ENCODE measurements around the gene GYPC. TPM values are rescaled to one million over a fixed set of nuclear protein-coding genes. Genes with fewer than 3 reads are reported as not detected.
"Not testable (repeated sequence)": the region's sequence is repeated elsewhere in the genome, so short reads cannot be mapped to it uniquely, and the experiment has no call there.

Gene GYPC
- total RNA-seq, 6 experiments from 2014 or later = 2.9 to 17.2 (median 8.1) TPM

DNA sequence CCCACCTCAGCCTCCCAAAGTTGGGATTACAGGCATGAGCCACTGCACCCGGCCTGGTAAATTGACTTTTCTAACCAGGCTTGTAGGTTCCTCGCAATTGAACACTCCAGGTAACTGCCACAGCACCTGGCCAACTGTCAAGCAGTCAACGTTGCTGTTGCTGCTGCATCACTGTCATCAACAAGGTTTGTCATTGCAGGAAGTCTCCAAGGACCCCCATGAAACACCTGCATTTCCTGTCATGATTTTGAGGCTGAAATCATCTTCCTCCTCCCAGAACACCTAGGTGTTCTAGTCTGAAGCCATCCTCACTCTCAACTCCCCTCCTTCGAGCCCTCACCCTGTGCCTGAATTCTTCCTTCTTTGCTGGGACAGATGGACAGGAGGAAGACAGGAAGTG, 29.7 kb downstream of the GYPC start:
- ATAC-seq (no peak), DNase-seq (no peak)
- no peak for TF ChIP-seq POLR2A (IDR thresholded peaks at IDR 0.05)
- intact Hi-C loops (cut with DNase I) = no loop called here
- Histone ChIP-seq H3K9me3 (no peaks in the 10 kb centered on the region), H3K4me1 (no peaks in the 10 kb centered on the region), H3K36me3 (no peaks in the 10 kb centered on the region), H3K27me3 (no peaks in the 10 kb centered on the region), H3K4me3 (no peak overlapping the region), H3K27ac (no peak overlapping the region)
- WGBS (ENCODE audit: insufficient coverage, low coverage, low lambda C conversion rate, missing lambda C conversion rate) = 38% methylated on average over 4 of the region's 4 CpGs

DNA sequence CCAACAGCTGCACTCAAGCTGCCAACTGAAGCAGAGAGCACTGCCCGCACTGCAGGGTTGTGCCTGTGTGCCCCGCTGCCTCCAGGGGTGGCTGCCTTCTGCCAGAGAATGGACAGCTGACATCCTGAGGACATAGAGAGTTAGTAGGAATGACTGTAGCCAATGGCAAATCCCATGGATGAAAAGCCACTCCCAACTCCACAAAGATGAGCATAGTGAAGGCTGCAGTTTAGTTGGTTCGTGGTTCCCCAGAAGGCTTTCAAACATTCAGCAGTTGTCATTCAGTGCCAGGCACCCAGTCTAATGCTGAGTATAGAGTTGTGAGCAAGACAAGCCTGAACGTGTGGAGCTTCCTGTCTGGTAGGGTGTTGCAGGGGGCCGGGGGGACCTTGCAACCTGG, 30.3 kb downstream of the GYPC start:
- TF ChIP-seq, protein P1, sequence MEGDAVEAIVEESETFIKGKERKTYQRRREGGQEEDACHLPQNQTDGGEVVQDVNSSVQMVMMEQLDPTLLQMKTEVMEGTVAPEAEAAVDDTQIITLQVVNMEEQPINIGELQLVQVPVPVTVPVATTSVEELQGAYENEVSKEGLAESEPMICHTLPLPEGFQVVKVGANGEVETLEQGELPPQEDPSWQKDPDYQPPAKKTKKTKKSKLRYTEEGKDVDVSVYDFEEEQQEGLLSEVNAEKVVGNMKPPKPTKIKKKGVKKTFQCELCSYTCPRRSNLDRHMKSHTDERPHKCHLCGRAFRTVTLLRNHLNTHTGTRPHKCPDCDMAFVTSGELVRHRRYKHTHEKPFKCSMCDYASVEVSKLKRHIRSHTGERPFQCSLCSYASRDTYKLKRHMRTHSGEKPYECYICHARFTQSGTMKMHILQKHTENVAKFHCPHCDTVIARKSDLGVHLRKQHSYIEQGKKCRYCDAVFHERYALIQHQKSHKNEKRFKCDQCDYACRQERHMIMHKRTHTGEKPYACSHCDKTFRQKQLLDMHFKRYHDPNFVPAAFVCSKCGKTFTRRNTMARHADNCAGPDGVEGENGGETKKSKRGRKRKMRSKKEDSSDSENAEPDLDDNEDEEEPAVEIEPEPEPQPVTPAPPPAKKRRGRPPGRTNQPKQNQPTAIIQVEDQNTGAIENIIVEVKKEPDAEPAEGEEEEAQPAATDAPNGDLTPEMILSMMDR (IDR thresholded peaks at IDR 0.05) = no peak
- TF ChIP-seq POLR2A (IDR thresholded peaks at IDR 0.05) = no peak
- no peaks in the 10 kb centered on the region for H3K9me3 ChIP-seq
- H3K4me3 ChIP-seq = no peak overlapping the region
- no peaks in the 10 kb centered on the region for H3K4me1 ChIP-seq
- WGBS (ENCODE audit: insufficient coverage, low coverage, low lambda C conversion rate, missing lambda C conversion rate) = 55% methylated on average over 3 of the region's 5 CpGs
- no peak overlapping the region for H3K27ac ChIP-seq
- DNase-seq (no peak), ATAC-seq (no peak)
- no peaks in the 10 kb centered on the region for H3K36me3 ChIP-seq
- intact Hi-C loops (cut with DNase I) = no loop called here
- no peaks in the 10 kb centered on the region for H3K27me3 ChIP-seq

DNA sequence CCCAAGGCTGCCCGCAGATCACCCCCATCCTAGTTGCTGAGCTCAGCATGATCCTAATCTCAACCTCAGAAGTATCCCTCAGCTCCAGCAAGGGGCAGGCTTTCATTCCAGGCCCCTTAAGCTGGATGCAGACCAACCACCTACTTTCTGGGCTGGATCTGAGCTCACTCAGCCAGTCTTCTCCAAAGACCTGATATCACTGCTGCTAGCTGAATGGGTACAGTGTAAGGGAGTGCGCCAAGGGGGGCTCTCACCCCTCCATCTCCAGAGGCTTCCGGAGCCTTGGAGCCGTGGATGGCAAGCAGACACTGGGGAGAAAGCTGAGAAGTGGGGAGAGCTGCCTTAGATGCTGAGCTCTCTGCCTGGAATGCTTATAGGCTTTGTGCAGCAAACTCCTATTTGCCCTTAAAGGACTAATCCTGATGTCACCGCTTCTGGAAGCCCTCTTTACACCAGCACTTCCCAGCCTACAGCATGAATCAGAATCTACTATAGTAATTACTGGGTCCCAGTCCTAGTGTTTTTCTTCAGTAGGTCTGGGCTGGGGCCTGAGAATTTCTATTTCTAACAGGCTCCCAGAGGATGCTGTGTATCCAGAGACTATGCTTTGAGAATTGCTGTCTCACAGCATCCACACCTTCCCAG, 31.0 kb downstream of the GYPC start:
- H3K27ac ChIP-seq = no peak overlapping the region
- no peaks in the 10 kb centered on the region for H3K4me1 ChIP-seq
- no peaks in the 10 kb centered on the region for H3K9me3 ChIP-seq
- WGBS (ENCODE audit: insufficient coverage, low coverage, low lambda C conversion rate, missing lambda C conversion rate) = 100% methylated on average over 1 of the region's 5 CpGs
- TF ChIP-seq, protein P1 (IDR thresholded peaks at IDR 0.05) = no peak
- TF ChIP-seq POLR2A (IDR thresholded peaks at IDR 0.05) = no peak
- no peak overlapping the region for H3K4me3 ChIP-seq
- intact Hi-C loops (cut with DNase I) = no loop called here
- no peaks in the 10 kb centered on the region for H3K27me3 ChIP-seq
- no peaks in the 10 kb centered on the region for H3K36me3 ChIP-seq
- ATAC-seq (no peak), DNase-seq (no peak)

DNA sequence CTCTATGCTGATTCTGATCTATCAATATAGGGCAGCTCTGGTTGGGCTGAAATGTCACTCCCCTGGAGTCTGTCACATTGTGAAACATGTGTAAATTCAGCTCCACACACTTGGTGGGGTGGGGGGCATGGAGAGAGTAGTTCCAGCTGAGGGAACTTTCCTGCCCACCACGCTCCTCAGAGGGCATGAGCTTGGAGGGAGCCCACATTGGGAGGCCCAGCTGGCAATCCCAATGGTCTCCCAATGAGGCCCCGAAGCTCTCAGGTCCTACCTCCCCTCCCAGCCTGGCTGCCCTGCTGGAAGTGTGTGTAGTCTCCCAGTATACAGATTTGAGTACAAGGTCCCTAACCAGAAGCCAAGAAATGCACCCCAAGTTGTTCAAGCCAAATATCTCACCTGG, 31.5 kb downstream of the GYPC start:
- intact Hi-C loops (cut with DNase I) = no loop called here

DNA sequence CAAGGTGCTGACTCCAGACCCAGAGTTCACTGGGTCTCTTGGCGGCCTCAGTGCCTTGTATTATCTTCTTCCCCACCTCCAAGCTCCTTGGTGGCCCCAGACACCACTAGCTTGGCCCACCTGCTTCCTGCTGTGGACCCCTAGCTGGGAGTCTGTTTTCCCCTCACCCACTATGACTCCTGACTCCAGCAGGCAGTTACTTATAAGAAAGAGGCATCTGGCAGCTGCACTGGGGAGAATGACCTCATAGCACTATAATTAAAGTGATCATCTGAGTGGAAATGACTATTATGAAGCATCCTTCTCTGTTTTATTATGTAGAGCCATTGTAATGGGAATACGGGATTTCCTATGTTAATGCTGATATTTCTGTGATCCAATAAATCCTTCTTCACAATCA, 32.6 kb downstream of the GYPC start:
- H3K27ac ChIP-seq; H3K4me1 ChIP-seq; intact Hi-C loops (cut with DNase I); H3K4me3 ChIP-seq; H3K27me3 ChIP-seq; ATAC-seq; DNase-seq; H3K9me3 ChIP-seq; H3K36me3 ChIP-seq: not testable (repeated sequence)
- 44% methylated on average over 2 of the region's 2 CpGs for WGBS (ENCODE audit: insufficient coverage, low coverage, low lambda C conversion rate, missing lambda C conversion rate)

More for the DNA sequence above, 31.5 kb downstream of the GYPC start:
- WGBS (ENCODE audit: insufficient coverage, low coverage, low lambda C conversion rate, missing lambda C conversion rate) = no CpG with 5 or more reads among the region's 2 CpGs
- H3K9me3 ChIP-seq = no peaks in the 10 kb centered on the region
- H3K4me1 ChIP-seq = no peaks in the 10 kb centered on the region
- H3K27ac ChIP-seq = no peak overlapping the region
- no peaks in the 10 kb centered on the region for H3K36me3 ChIP-seq
- no peak for DNase-seq
- H3K27me3 ChIP-seq = no peaks in the 10 kb centered on the region
- TF ChIP-seq, protein P1 (IDR thresholded peaks at IDR 0.05) = no peak
- no peak for TF ChIP-seq POLR2A (IDR thresholded peaks at IDR 0.05)
- ATAC-seq = no peak
- no peak overlapping the region for H3K4me3 ChIP-seq

DNA sequence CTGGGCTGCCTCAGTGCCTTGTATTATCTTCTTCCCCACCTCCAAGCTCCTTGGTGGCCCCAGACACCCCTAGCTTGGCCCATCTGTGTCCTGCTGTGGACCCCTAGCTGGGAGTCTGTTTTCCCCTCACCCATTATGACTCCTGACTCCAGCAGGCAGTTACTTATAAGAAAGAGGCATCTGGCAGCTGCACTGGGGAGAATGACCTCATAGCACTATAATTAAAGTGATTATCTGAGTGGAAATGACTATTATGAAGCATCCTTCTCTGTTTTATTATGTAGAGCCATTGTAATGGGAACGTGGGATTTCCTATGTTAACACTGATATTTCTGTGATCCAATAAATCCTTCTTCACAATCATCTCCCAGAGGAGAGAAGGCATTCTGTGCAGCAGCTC, 36.3 kb downstream of the GYPC start:
- H3K4me1 ChIP-seq; H3K9me3 ChIP-seq; ATAC-seq; H3K27me3 ChIP-seq; H3K27ac ChIP-seq; DNase-seq; H3K4me3 ChIP-seq; intact Hi-C loops (cut with DNase I); H3K36me3 ChIP-seq: not testable (repeated sequence)
- WGBS (ENCODE audit: insufficient coverage, low coverage, low lambda C conversion rate, missing lambda C conversion rate) = 25% methylated on average over 1 of the region's 1 CpG

DNA sequence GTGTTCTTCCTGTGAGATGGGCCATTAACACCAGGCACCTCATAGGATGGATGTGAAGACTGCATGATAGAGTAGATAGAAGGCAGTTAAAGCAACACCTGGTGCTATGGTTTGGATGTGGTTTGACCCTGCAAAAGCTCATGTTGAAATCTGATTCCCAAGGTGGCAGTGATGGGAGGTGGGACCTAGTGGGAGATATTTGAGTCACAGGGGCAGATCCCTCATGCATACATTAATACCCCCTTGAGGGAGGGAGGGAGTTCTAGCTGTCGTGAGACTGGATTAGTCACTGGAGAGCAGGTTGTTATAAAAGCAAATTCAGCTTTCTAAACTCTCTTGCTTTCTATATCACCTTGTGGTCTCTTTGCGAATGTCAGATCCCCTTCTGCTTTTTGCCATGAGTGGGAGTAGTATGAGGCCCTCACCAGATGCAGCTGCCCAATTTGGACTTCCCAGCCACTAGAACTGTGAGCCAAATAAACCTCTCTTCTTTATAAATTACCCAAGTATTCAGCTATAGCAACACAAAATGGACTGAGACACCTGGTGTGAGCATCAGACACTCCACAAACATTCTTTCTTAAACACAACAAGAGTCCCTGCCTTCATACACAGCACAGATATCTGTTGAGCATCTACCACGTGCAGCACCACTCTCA, 37.1 kb downstream of the GYPC start:
- H3K36me3 ChIP-seq; intact Hi-C loops (cut with DNase I); H3K27ac ChIP-seq; H3K9me3 ChIP-seq; H3K4me1 ChIP-seq; ATAC-seq; DNase-seq; H3K4me3 ChIP-seq; H3K27me3 ChIP-seq: not testable (repeated sequence)
- 57% methylated on average over 1 of the region's 3 CpGs for WGBS (ENCODE audit: insufficient coverage, low coverage, low lambda C conversion rate, missing lambda C conversion rate)
